A549 (cell line): ENCODE results near the gene EFNA5. TPM values are rescaled to one million over a fixed set of nuclear protein-coding genes. Genes with fewer than 3 reads are reported as not detected.

Source experiments
- ATAC-seq, 2 experiments: fragments of 200-7000 bp in 1 of 2; fragments of >200 bp in 1 of 2; cut with Nextera tagmentation in 1 of 2; cut with Tn5 transposase in 1 of 2; 3 replicates each; pipeline versions ENCODE4 v1.8.0 to v1.9.1; 2018 to 2020; ENCODE audit warnings: mild to moderate bottlenecking in 1 of 2, moderate library complexity in 1 of 2
- CTCF ChIA-PET: fragments of 300-600 bp; sonication (Branson Sonifier 250); formaldehyde crosslinking; extraction: SDS; loops from one replicate; lab custom pipeline; 2021; ENCODE audit warnings: antibody characterized with exemption, inconsistent platforms; lab: Yijun Ruan, JAX
- POLR2A ChIA-PET: fragments of 350-600 bp; formaldehyde crosslinking; extraction: SDS; loops from one replicate; lab custom pipeline; 2021; ENCODE audit warnings: antibody characterized with exemption, inconsistent platforms; lab: Yijun Ruan, JAX
- DNase-seq, 2 experiments: peaks; one replicate each; pipeline versions ENCODE4 v3.0.0 to v3.0.0-alpha.2; 2011 to 2016; ENCODE audit warnings: low read depth in 1 of 2, low spot score in 1 of 2
- FAIRE-seq: peaks from 2 replicates; lab custom pipeline; 2011; peaks lifted over from hg19 to GRCh38; lab: Jason Lieb, UNC
- H3K27ac ChIP-seq, 2 experiments: fragments of >200 bp; sonication (Bioruptor Twin); formaldehyde crosslinking; 3 replicates each; pipeline ENCODE4 v1.5.1; 2016 to 2017
- H3K4me1 ChIP-seq: fragments of >200 bp; sonication (Bioruptor Twin); formaldehyde crosslinking; 3 replicates; pipeline ENCODE4 v1.6.1; 2016
- H3K4me2 ChIP-seq: fragments of >200 bp; sonication (Bioruptor Twin); formaldehyde crosslinking; 3 replicates; pipeline ENCODE4 v1.6.1; 2016
- H3K4me3 ChIP-seq: fragments of >200 bp; sonication (Bioruptor Twin); formaldehyde crosslinking; 3 replicates; pipeline ENCODE4 v1.5.1; 2016
- H3K9me3 ChIP-seq: fragments of >200 bp; sonication (Bioruptor Twin); formaldehyde crosslinking; 3 replicates; pipeline ENCODE4 v1.6.1; 2016
- BHLHE40 ChIP-seq: IDR thresholded peaks from 2 replicates; pipeline ENCODE4 v1.6.1; 2012; ENCODE audit warnings: low read depth, low read length, inconsistent platforms
- CBX8 ChIP-seq: fragments of 200-600 bp; sonication (generic); IDR thresholded peaks from 2 replicates; pipeline ENCODE4 v1.6.1; 2016
- CEBPB ChIP-seq, 2 experiments: fragments of >200 bp in 1 of 2; sonication (Bioruptor Twin) in 1 of 2; formaldehyde crosslinking in 1 of 2; IDR thresholded peaks; 2 replicates each; pipeline ENCODE4 v1.6.1; 2012 to 2016
- EHMT2 ChIP-seq: fragments of 200-600 bp; sonication (generic); IDR thresholded peaks from 2 replicates; pipeline ENCODE4 v1.6.1; 2016; ENCODE audit warnings: antibody characterized with exemption, low read depth, mild to moderate bottlenecking, moderate library complexity
- EP300 ChIP-seq, 2 experiments: fragments of >200 bp; sonication (Bioruptor Twin); formaldehyde crosslinking; IDR thresholded peaks; 2 replicates in 1 of 2; 3 replicates in 1 of 2; pipeline ENCODE4 v1.6.1; 2016 to 2017
- ESRRA ChIP-seq: fragments of 150-350 bp; IDR thresholded peaks from 2 replicates; pipeline ENCODE4 v1.6.1; 2014; ENCODE audit warnings: mild to moderate bottlenecking, low read length, borderline replicate concordance
- FOSL2 ChIP-seq, 2 experiments: fragments of 450-650 bp in 1 of 2; fragments of >200 bp in 1 of 2; sonication (Bioruptor Twin) in 1 of 2; formaldehyde crosslinking; IDR thresholded peaks; 2 replicates each; pipeline versions ENCODE4 v1.5.0 to v1.6.1; 2016 to 2020; ENCODE audit warnings: mild to moderate bottlenecking in 1 of 2, moderate library complexity in 1 of 2
- HDAC2 ChIP-seq: fragments of 200-600 bp; sonication (generic); IDR thresholded peaks from 2 replicates; pipeline ENCODE4 v1.6.1; 2016
- HEYL ChIP-seq: fragments of 250-450 bp; sonication (Bioruptor Pico); IDR thresholded peaks from 2 replicates; pipeline ENCODE4 v1.8.0; 2021; ENCODE audit warnings: mild to moderate bottlenecking, moderate library complexity
- HOXB13 ChIP-seq: fragments of 250-450 bp; sonication (Bioruptor Pico); IDR thresholded peaks from 2 replicates; pipeline ENCODE4 v1.5.0; 2020; ENCODE audit warnings: low read depth, mild to moderate bottlenecking, moderate library complexity
- JUN ChIP-seq, 2 experiments: fragments of >200 bp; sonication (Bioruptor Twin); formaldehyde crosslinking; IDR thresholded peaks; 2 replicates in 1 of 2; 3 replicates in 1 of 2; pipeline ENCODE4 v1.6.1; 2016 to 2017
- JUNB ChIP-seq: fragments of >200 bp; sonication (Bioruptor Twin); formaldehyde crosslinking; IDR thresholded peaks from 2 replicates; pipeline ENCODE4 v1.6.1; 2016
- MAFK ChIP-seq: fragments of 450-650 bp; IDR thresholded peaks from 2 replicates; pipeline ENCODE4 v1.6.1; 2014; ENCODE audit not compliant: partially characterized antibody
- MAZ ChIP-seq: fragments of 150-350 bp; IDR thresholded peaks from 2 replicates; pipeline ENCODE4 v1.6.1; 2014; ENCODE audit warnings: antibody characterized with exemption, low read depth, low read length, borderline replicate concordance
- POLR2A ChIP-seq: IDR thresholded peaks from 2 replicates; pipeline ENCODE4 v1.6.1; 2012; ENCODE audit warnings: mild to moderate bottlenecking, low read length
- RAD21 ChIP-seq, 2 experiments: fragments of >200 bp in 1 of 2; sonication (Bioruptor Twin) in 1 of 2; formaldehyde crosslinking in 1 of 2; IDR thresholded peaks in 1 of 2; conservative IDR thresholded peaks in 1 of 2; 2 replicates in 1 of 2; 3 replicates in 1 of 2; pipeline ENCODE4 v1.6.1; 2012 to 2018; ENCODE audit warnings: inconsistent platforms in 1 of 2
- SREBF2 ChIP-seq: fragments of 450-650 bp; IDR thresholded peaks from 2 replicates; pipeline ENCODE4 v1.6.1; 2014; ENCODE audit warnings: mild to moderate bottlenecking, moderate library complexity
- USF2 ChIP-seq: fragments of 450-650 bp; IDR thresholded peaks from 2 replicates; pipeline ENCODE4 v1.6.1; 2014; ENCODE audit warnings: antibody characterized with exemption
- ZSCAN20 ChIP-seq: fragments of 250-450 bp; sonication (Bioruptor Pico); IDR thresholded peaks from 2 replicates; pipeline ENCODE4 v1.8.0; 2022; ENCODE audit warnings: mild to moderate bottlenecking, moderate library complexity
- WGBS: methylation state at CpG from one replicate; pipeline ENCODE4 v1.1.6; 2017; ENCODE audit errors: missing lambda C conversion rate; 5-methylcytosine and 5-hydroxymethylcytosine counted together
- polyA plus RNA-seq, 4 experiments: library from polyadenylated mRNA; depleted of rRNA in 3 of 4; stranded (reverse); fragments of >200 nt; fragmentation: RNase III in 1 of 4; extraction: RNeasy Plus Mini Kit Qiagen cat#74134 plus additional on column Dnase treatment in 1 of 4; gene quantifications; 2 replicates in 3 of 4; 3 replicates in 1 of 4; pipeline ENCODE4 v1.2.3, GENCODE V29; 2011 to 2017
- TF ChIP-seq, protein P1 (sequence below): fragments of 250-450 bp; sonication (Bioruptor Pico); IDR thresholded peaks from 2 replicates; pipeline ENCODE4 v1.5.0; 2020; ENCODE audit warnings: low read depth, mild to moderate bottlenecking, moderate library complexity
- TF ChIP-seq, protein P2 (sequence below): IDR thresholded peaks from 2 replicates; pipeline ENCODE4 v1.6.1; 2012

The EFNA5 gene
- polyA plus RNA-seq, 2 of the 4 experiments (the other 2 are of a cell fraction), result 8.5 to 20.7 TPM

- FAIRE-seq, result no peak
- Histone ChIP-seq H3K27ac (no peak overlapping the region), H3K9me3 (no peaks in the 10 kb centered on the region), H3K4me3 (no peak overlapping the region), H3K4me2 (no peak overlapping the region), H3K4me1 (peaks cover 33% of the 10 kb centered on the region)
- POLR2A ChIA-PET, result no interaction called here
- CTCF ChIA-PET, result interaction anchor here (0.7 to 1.8 kb wide), 2 partner anchors 10 to 43 kb away, joined by 4 to 5 read pairs; no protein-coding TSS in a partner anchor
- ATAC-seq, result no peak
- TF ChIP-seq POLR2A (no peak), HEYL (CRISPR knock-in tag) (no peak), HDAC2 (no peak), ZSCAN20 (CRISPR knock-in tag) (no peak), SREBF2 (no peak), MAFK (no peak)
- no peak for DNase-seq
Observed at GRCh38 chr5:107529618-107530017, 141.1 kb downstream of the EFNA5 start.

DNA sequence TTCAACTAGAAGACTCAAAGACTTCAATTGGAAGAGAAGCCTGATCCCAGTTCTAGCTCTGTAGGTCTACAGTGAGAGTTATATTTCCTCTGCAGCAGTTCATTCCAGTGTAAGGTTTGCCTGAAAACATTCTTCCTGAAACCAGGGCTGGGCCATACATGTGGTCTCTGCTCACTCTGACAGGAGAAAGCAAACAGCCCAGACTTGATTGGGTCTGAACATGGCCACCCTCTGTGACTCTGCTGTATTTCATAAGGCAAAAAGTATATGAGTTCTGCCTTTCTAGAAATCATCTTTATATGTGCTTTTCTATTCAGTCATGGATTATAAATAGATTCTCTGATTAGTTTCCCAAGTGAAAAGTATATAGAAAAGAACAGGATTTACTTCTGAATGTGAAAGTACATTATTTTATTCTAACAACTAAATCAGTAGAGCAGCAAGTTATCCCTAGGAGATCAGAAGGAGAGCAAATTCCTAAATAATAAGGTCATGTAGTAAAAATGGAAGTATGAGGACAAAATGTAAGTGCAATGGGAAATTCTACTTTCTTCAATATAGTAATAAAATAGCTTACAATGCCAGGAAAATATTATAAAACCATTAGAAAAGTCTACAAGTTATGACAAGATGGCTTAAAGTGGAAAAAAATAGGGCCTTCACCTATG lies 144.3 kb downstream of the EFNA5 start:
- no peak for TF ChIP-seq MAZ
- TF ChIP-seq, protein P1, sequence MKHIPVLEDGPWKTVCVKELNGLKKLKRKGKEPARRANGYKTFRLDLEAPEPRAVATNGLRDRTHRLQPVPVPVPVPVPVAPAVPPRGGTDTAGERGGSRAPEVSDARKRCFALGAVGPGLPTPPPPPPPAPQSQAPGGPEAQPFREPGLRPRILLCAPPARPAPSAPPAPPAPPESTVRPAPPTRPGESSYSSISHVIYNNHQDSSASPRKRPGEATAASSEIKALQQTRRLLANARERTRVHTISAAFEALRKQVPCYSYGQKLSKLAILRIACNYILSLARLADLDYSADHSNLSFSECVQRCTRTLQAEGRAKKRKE (CRISPR knock-in tag), result no peak
- TF ChIP-seq JUNB, result no peak
- TF ChIP-seq RAD21 (conservative IDR thresholded peaks at IDR 0.05 in 1 of 2, IDR thresholded peaks at IDR 0.05 in 1 of 2), result no peak
- no peak for TF ChIP-seq EHMT2
- TF ChIP-seq, protein P2, sequence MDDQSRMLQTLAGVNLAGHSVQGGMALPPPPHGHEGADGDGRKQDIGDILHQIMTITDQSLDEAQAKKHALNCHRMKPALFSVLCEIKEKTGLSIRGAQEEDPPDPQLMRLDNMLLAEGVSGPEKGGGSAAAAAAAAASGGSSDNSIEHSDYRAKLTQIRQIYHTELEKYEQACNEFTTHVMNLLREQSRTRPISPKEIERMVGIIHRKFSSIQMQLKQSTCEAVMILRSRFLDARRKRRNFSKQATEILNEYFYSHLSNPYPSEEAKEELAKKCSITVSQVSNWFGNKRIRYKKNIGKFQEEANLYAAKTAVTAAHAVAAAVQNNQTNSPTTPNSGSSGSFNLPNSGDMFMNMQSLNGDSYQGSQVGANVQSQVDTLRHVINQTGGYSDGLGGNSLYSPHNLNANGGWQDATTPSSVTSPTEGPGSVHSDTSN, result no peak
- no peak for TF ChIP-seq ESRRA
- no peak for TF ChIP-seq CBX8
- TF ChIP-seq CEBPB (IDR thresholded peaks at IDR 0.05), result no peak
- TF ChIP-seq ZSCAN20 (CRISPR knock-in tag), result no peak
- no peak for TF ChIP-seq EP300 (IDR thresholded peaks at IDR 0.05)
- TF ChIP-seq BHLHE40, result no peak
- no peak for TF ChIP-seq USF2
- Histone ChIP-seq H3K4me3 (no peak overlapping the region), H3K9me3 (no peaks in the 10 kb centered on the region), H3K4me2 (0 out of 3 replicates have a peak overlapping the region, but pooled peaks have one; percentile 9), H3K4me1 (peaks cover 60% of the 10 kb centered on the region), H3K27ac (peak overlapping the region in 1 of 2 experiments; percentile 67; a peak in 4 of 6 replicates)
- peak in 1 of 2 experiments; percentile 14; a peak in 1 of 6 replicates for ATAC-seq
- ChIA-PET CTCF (interaction anchor here (1.0 kb wide), 1 partner anchor 46 kb away, joined by 3 read pairs; no protein-coding TSS in a partner anchor), POLR2A (no interaction called here)
- no peak for DNase-seq
- FAIRE-seq, result no peak

- POLR2A ChIA-PET, result no interaction called here
- TF ChIP-seq HOXB13 (CRISPR knock-in tag) (no peak), JUN (IDR thresholded peaks at IDR 0.05) (no peak), FOSL2 (IDR thresholded peaks at IDR 0.05) (no peak), FOSL2 (CRISPR knock-in tag; IDR thresholded peaks at IDR 0.05) (0 out of 2 replicates have a peak, but pooled peaks have one; percentile 29)
- FAIRE-seq, result peak; percentile 77
- CTCF ChIA-PET, result interaction anchor here (1.0 to 1.9 kb wide), 4 partner anchors 10 to 164 kb away, joined by 3 to 7 read pairs (median 3); no protein-coding TSS in a partner anchor
- Histone ChIP-seq H3K27ac (peak overlapping the region; percentile 56 to 63; a peak in 5 of 6 replicates), H3K4me3 (no peak overlapping the region), H3K4me2 (peak overlapping the region; percentile 66), H3K9me3 (no peaks in the 10 kb centered on the region), H3K4me1 (peaks cover 78% of the 10 kb centered on the region)
- WGBS, result 66% methylated on average over 2 of the region's 2 CpGs
- DNase-seq, result no peak
- ATAC-seq, result peak in 1 of 2 experiments; percentile 18; a peak in 1 of 6 replicates
Observed at GRCh38 chr5:107524111-107524510, 146.6 kb downstream of the EFNA5 start.
